HEK293 (cell line): ENCODE measurements around the gene SF3B6.

Experiments used
- CTCF ChIP-seq: fragments of 450-650 bp; formaldehyde crosslinking; IDR thresholded peaks from 2 replicates; pipeline ENCODE4 v1.5.1; 2016; ENCODE audit warnings: missing biosample characterization, missing genetic modification characterization
- ZBTB44 ChIP-seq: fragments of 450-650 bp; IDR thresholded peaks from 2 replicates; pipeline ENCODE4 v1.5.1; 2018; ENCODE audit warnings: missing biosample characterization, mild to moderate bottlenecking, missing genetic modification characterization
- ZNF10 ChIP-seq: fragments of 450-650 bp; formaldehyde crosslinking; IDR thresholded peaks from 2 replicates; pipeline ENCODE4 v1.5.1; 2017; ENCODE audit warnings: missing biosample characterization, missing genetic modification characterization
- ZNF266 ChIP-seq: fragments of 450-650 bp; formaldehyde crosslinking; IDR thresholded peaks from 2 replicates; pipeline ENCODE4 v1.5.1; 2016; ENCODE audit warnings: missing biosample characterization, missing genetic modification characterization, low read depth
- ZNF274 ChIP-seq, 2 experiments: fragments of 200-500 bp in 1 of 2; fragments of 450-650 bp in 1 of 2; sonication (Bioruptor generic) in 1 of 2; formaldehyde crosslinking in 1 of 2; IDR thresholded peaks; 2 replicates each; pipeline versions ENCODE4 v1.5.1 to v1.6.1; 2014 to 2016; ENCODE audit warnings: borderline replicate concordance in 1 of 2, inconsistent platforms in 1 of 2, low read length in 1 of 2, missing biosample characterization in 1 of 2, missing genetic modification characterization in 1 of 2
- ZNF416 ChIP-seq: fragments of 450-650 bp; formaldehyde crosslinking; IDR thresholded peaks from 2 replicates; pipeline ENCODE4 v1.5.1; 2016; ENCODE audit warnings: missing biosample characterization, missing genetic modification characterization
- ZSCAN30 ChIP-seq: fragments of 450-650 bp; IDR thresholded peaks from 2 replicates; pipeline ENCODE4 v1.5.1; 2018; ENCODE audit warnings: missing biosample characterization, mild to moderate bottlenecking, missing genetic modification characterization, moderate library complexity
- TF ChIP-seq, protein P1 (sequence below): fragments of 450-650 bp; formaldehyde crosslinking; IDR thresholded peaks from 2 replicates; pipeline ENCODE4 v1.5.1; 2016; ENCODE audit warnings: missing biosample characterization, missing genetic modification characterization, borderline replicate concordance
- TF ChIP-seq, protein P2 (sequence below): fragments of 450-650 bp; formaldehyde crosslinking; IDR thresholded peaks from 2 replicates; pipeline ENCODE4 v1.5.1; 2016; ENCODE audit warnings: missing biosample characterization, missing genetic modification characterization

GRCh38 chr2:24111407-24111901 is 35.3 kb upstream of the SF3B6 start:
- TF ChIP-seq ZNF266 (tag by site-specific recombination), result no peak
- TF ChIP-seq ZNF274 (IDR thresholded peaks at IDR 0.05; ENCODE audit: low read length), result no peak
- TF ChIP-seq ZNF274 (tag by site-specific recombination; IDR thresholded peaks at IDR 0.05; ENCODE audit: borderline replicate concordance), result no peak
- no peak for TF ChIP-seq ZNF416 (tag by site-specific recombination)
- no peak for TF ChIP-seq ZBTB44
- no peak for TF ChIP-seq CTCF
- TF ChIP-seq, protein P1, sequence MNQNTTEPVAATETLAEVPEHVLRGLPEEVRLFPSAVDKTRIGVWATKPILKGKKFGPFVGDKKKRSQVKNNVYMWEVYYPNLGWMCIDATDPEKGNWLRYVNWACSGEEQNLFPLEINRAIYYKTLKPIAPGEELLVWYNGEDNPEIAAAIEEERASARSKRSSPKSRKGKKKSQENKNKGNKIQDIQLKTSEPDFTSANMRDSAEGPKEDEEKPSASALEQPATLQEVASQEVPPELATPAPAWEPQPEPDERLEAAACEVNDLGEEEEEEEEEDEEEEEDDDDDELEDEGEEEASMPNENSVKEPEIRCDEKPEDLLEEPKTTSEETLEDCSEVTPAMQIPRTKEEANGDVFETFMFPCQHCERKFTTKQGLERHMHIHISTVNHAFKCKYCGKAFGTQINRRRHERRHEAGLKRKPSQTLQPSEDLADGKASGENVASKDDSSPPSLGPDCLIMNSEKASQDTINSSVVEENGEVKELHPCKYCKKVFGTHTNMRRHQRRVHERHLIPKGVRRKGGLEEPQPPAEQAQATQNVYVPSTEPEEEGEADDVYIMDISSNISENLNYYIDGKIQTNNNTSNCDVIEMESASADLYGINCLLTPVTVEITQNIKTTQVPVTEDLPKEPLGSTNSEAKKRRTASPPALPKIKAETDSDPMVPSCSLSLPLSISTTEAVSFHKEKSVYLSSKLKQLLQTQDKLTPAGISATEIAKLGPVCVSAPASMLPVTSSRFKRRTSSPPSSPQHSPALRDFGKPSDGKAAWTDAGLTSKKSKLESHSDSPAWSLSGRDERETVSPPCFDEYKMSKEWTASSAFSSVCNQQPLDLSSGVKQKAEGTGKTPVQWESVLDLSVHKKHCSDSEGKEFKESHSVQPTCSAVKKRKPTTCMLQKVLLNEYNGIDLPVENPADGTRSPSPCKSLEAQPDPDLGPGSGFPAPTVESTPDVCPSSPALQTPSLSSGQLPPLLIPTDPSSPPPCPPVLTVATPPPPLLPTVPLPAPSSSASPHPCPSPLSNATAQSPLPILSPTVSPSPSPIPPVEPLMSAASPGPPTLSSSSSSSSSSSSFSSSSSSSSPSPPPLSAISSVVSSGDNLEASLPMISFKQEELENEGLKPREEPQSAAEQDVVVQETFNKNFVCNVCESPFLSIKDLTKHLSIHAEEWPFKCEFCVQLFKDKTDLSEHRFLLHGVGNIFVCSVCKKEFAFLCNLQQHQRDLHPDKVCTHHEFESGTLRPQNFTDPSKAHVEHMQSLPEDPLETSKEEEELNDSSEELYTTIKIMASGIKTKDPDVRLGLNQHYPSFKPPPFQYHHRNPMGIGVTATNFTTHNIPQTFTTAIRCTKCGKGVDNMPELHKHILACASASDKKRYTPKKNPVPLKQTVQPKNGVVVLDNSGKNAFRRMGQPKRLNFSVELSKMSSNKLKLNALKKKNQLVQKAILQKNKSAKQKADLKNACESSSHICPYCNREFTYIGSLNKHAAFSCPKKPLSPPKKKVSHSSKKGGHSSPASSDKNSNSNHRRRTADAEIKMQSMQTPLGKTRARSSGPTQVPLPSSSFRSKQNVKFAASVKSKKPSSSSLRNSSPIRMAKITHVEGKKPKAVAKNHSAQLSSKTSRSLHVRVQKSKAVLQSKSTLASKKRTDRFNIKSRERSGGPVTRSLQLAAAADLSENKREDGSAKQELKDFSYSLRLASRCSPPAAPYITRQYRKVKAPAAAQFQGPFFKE (tag by site-specific recombination), result no peak
- TF ChIP-seq ZSCAN30 (tag by site-specific recombination), result no peak
- TF ChIP-seq ZNF10 (tag by site-specific recombination), result no peak
- TF ChIP-seq, protein P2, sequence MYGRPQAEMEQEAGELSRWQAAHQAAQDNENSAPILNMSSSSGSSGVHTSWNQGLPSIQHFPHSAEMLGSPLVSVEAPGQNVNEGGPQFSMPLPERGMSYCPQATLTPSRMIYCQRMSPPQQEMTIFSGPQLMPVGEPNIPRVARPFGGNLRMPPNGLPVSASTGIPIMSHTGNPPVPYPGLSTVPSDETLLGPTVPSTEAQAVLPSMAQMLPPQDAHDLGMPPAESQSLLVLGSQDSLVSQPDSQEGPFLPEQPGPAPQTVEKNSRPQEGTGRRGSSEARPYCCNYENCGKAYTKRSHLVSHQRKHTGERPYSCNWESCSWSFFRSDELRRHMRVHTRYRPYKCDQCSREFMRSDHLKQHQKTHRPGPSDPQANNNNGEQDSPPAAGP (tag by site-specific recombination), result no peak
